ENCODE measurements around the gene KNSTRN.

The KNSTRN gene

DNA sequence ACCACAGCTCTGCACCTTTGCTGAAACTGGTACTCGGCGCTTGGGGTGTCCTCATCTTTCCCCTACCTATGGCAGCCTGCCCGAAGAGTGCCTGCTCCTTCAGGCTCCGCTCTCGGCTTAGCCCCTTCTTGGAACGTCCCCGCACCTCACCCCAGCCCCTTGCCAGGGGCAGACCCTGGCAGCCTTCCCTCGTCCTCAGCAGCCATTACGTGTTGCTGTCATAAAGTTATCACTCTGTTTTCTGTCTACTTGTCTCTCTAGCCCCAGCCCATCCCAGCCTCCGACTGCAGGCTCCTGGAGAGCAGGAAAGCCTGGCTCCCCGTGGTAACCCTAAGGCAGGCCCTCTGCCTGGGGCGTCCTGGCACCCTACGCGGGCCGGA is 53.2 kb downstream of the KNSTRN start:
- Histone ChIP-seq H3K4me1 (ENCODE audit: control insufficient read depth, insufficient read depth, low read length) (peaks cover 7% of the 10 kb centered on the region; the same call in 1 of the 2 replicates), H3K36me3 (ENCODE audit: control insufficient read depth in 2 of 2, insufficient read depth in 1 of 2, low read length in 2 of 2) (no peaks in the 10 kb centered on the region), H3K9me3 (ENCODE audit: control insufficient read depth, insufficient read depth, low read depth, low read length) (no peaks in the 10 kb centered on the region), H3K4me3 (ENCODE audit: low read depth, low read length) (no peak overlapping the region), H3K27ac (ENCODE audit: extremely low read depth, low read depth, low read length) (no peak overlapping the region)
- ChIA-PET CTCF (interaction anchor here (0.7 kb wide), 1 partner anchor 161 kb away, joined by 4 read pairs; no protein-coding TSS in a partner anchor), POLR2A (interaction anchor here (0.6 kb wide), 1 partner anchor 203 kb away, joined by 4 read pairs; no protein-coding TSS in a partner anchor)
- TF ChIP-seq KLF16 (tag by site-specific recombination; IDR thresholded peaks at IDR 0.05) (no peak), ZNF157 (tag by site-specific recombination; IDR thresholded peaks at IDR 0.05) (no peak), ZNF211 (tag by site-specific recombination; IDR thresholded peaks at IDR 0.05; ENCODE audit: low read depth) (no peak), ZNF558 (tag by site-specific recombination; IDR thresholded peaks at IDR 0.05) (no peak), ZNF23 (tag by site-specific recombination; IDR thresholded peaks at IDR 0.05; ENCODE audit: borderline replicate concordance) (no peak), RBAK (tag by site-specific recombination; IDR thresholded peaks at IDR 0.05) (no peak), GLIS1 (tag by site-specific recombination; IDR thresholded peaks at IDR 0.05) (no peak), SP7 (tag by site-specific recombination; IDR thresholded peaks at IDR 0.05) (no peak), ZSCAN16 (tag by site-specific recombination; IDR thresholded peaks at IDR 0.05) (no peak), ZBTB48 (tag by site-specific recombination; IDR thresholded peaks at IDR 0.05) (no peak), YY1 (tag by site-specific recombination; IDR thresholded peaks at IDR 0.05) (no peak), ZNF677 (tag by site-specific recombination; IDR thresholded peaks at IDR 0.05) (no peak), ZNF121 (tag by site-specific recombination; IDR thresholded peaks at IDR 0.05) (no peak)
- TF ChIP-seq, protein P1, sequence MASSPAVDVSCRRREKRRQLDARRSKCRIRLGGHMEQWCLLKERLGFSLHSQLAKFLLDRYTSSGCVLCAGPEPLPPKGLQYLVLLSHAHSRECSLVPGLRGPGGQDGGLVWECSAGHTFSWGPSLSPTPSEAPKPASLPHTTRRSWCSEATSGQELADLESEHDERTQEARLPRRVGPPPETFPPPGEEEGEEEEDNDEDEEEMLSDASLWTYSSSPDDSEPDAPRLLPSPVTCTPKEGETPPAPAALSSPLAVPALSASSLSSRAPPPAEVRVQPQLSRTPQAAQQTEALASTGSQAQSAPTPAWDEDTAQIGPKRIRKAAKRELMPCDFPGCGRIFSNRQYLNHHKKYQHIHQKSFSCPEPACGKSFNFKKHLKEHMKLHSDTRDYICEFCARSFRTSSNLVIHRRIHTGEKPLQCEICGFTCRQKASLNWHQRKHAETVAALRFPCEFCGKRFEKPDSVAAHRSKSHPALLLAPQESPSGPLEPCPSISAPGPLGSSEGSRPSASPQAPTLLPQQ (tag by site-specific recombination; IDR thresholded peaks at IDR 0.05): no peak

DNA sequence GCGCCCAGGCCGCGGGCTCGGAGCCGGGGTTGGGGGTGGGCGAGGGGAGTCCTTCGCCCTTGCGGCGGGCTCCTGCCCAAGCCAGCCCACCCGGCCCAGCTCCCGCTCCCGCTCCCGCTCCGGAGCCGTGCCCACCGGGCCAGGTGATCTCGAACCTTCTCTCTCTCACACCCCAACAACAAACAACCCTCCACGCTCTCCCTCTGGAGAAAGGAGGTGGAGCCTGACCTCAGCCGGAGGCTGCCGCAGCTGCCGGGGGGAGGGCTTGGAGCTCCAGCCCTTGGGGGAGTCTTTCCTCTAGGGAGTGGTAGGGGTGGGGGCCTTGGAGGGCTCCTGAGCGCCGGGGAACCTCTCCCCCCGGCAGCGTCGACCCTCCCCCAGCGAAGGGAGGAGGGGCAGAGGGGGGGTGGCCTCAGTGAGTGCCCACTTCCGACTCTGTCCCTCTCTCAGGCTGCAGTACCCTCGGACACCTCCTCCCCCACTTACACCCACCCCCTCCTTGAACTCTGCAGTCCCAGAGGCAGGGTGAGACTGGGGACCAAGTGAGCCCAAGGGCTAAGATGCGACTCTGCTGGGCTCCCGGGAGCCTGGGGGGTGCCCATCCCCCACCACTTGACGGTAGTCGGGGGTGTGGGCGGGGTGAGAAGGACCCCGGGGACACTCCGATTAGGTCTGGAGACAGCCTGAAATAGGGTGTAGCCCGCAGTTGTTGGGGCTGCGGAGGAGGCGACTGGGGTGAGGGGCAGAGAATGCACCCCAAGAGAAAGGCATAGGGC is 53.8 kb downstream of the KNSTRN start:
- Histone ChIP-seq H3K27ac (ENCODE audit: extremely low read depth, low read depth, low read length) (no peak overlapping the region), H3K36me3 (ENCODE audit: control insufficient read depth in 2 of 2, insufficient read depth in 1 of 2, low read length in 2 of 2) (no peaks in the 10 kb centered on the region), H3K4me3 (ENCODE audit: low read depth, low read length) (peak overlapping the region; percentile 11), H3K9me3 (ENCODE audit: control insufficient read depth, insufficient read depth, low read depth, low read length) (no peaks in the 10 kb centered on the region), H3K4me1 (ENCODE audit: control insufficient read depth, insufficient read depth, low read length) (peaks cover 7% of the 10 kb centered on the region; the same call in 1 of the 2 replicates)
- ChIA-PET POLR2A (no interaction called here), CTCF (interaction anchor here (0.7 kb wide), 1 partner anchor 161 kb away, joined by 4 read pairs; no protein-coding TSS in a partner anchor)
- peak; percentile 67 for TF ChIP-seq ZNF335 (tag by site-specific recombination; conservative IDR thresholded peaks at IDR 0.05)
- TF ChIP-seq ZNF341 (tag by site-specific recombination; IDR thresholded peaks at IDR 0.05; ENCODE audit: low read depth): no peak
- TF ChIP-seq GLIS2 (tag by site-specific recombination; IDR thresholded peaks at IDR 0.05): peak; percentile 40; the same call in 1 of the 2 replicates
- TF ChIP-seq SCRT2 (tag by site-specific recombination; IDR thresholded peaks at IDR 0.05): no peak
- TF ChIP-seq, protein P2, sequence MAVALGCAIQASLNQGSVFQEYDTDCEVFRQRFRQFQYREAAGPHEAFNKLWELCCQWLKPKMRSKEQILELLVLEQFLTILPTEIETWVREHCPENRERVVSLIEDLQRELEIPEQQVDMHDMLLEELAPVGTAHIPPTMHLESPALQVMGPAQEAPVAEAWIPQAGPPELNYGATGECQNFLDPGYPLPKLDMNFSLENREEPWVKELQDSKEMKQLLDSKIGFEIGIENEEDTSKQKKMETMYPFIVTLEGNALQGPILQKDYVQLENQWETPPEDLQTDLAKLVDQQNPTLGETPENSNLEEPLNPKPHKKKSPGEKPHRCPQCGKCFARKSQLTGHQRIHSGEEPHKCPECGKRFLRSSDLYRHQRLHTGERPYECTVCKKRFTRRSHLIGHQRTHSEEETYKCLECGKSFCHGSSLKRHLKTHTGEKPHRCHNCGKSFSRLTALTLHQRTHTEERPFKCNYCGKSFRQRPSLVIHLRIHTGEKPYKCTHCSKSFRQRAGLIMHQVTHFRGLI (tag by site-specific recombination; IDR thresholded peaks at IDR 0.05): no peak
- TF ChIP-seq ZBTB17 (tag by site-specific recombination; IDR thresholded peaks at IDR 0.05): 0 out of 2 replicates have a peak, but pooled peaks have one; percentile 13
- peak; percentile 74 for TF ChIP-seq ZBTB8A (tag by site-specific recombination; IDR thresholded peaks at IDR 0.05)
- no peak for TF ChIP-seq ZNF175 (tag by site-specific recombination; IDR thresholded peaks at IDR 0.05)
- TF ChIP-seq SP3 (tag by site-specific recombination; IDR thresholded peaks at IDR 0.05): 0 out of 2 replicates have a peak, but pooled peaks have one; percentile 25
- TF ChIP-seq, protein P3, sequence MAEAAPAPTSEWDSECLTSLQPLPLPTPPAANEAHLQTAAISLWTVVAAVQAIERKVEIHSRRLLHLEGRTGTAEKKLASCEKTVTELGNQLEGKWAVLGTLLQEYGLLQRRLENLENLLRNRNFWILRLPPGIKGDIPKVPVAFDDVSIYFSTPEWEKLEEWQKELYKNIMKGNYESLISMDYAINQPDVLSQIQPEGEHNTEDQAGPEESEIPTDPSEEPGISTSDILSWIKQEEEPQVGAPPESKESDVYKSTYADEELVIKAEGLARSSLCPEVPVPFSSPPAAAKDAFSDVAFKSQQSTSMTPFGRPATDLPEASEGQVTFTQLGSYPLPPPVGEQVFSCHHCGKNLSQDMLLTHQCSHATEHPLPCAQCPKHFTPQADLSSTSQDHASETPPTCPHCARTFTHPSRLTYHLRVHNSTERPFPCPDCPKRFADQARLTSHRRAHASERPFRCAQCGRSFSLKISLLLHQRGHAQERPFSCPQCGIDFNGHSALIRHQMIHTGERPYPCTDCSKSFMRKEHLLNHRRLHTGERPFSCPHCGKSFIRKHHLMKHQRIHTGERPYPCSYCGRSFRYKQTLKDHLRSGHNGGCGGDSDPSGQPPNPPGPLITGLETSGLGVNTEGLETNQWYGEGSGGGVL (tag by site-specific recombination; IDR thresholded peaks at IDR 0.05): peak; percentile 62; the same call in 1 of the 2 replicates
- peak; percentile 24 for TF ChIP-seq GLIS1 (tag by site-specific recombination; IDR thresholded peaks at IDR 0.05)
- TF ChIP-seq ZIC2 (tag by site-specific recombination; IDR thresholded peaks at IDR 0.05): peak; percentile 28; the same call in 1 of the 2 replicates
